Heart left ventricle (tissue), 13 donors: ENCODE data around the gene CD2AP.
A peak's percentile ranks its signal among the peaks of the same experiment; 100 is the strongest.

Source experiments
- POLR2A ChIP-seq, 2 donors: fragments of 450-650 bp; IDR thresholded peaks; one replicate each; pipeline ENCODE4 v1.6.1; 2017; ENCODE audit warnings: antibody characterized with exemption in 2 of 2, mild to moderate bottlenecking in 2 of 2, moderate library complexity in 2 of 2
- TF ChIP-seq, protein P1 (sequence below), 12 donors: fragments of 200-600 bp; sonication (generic) in 4 of 12; IDR thresholded peaks; one replicate each; pipeline versions ENCODE4 v1.5.0 to v1.8.0; 2018 to 2022; ENCODE audit warnings: antibody characterized with exemption in 12 of 12, mild to moderate bottlenecking in 5 of 12
- donor health status: ischemic (EF 13 %, LVEDD 7.1; RV severe dilation, severe dysfunction).
- donor health status: DM: no; HTN: yes; CAD: no.
- donor health status: DM: no; HTN: no; CAD: no.
- donor health status: ischemic (EF 25% LVEDD 6.9; RV normal size, moderate dysfunction).
- donor health status: ischemic (EF 25% LVEDD 5.7; RV mildly dilated, moderate dysfunction).
- donor health status: ischemic (EF 35%, LVEDD 5.7; RV mildly dilated, moderate dysfunction).
- donor health status: nonischemic (EF 11% LVEDD 7.7; RV severe dilation, severe dysfunction).
- donor health status: DM: yes; HTN: yes; CAD: no.
- donor health status: PGD.
- donor health status: ischemic (EF 29% LVEDD 5.4; RV normal size, mild dysfunction).
- donor health status: nonischemic (EF 23%, LVEDD 6.1; RV moderate dilation, normal function).

DNA sequence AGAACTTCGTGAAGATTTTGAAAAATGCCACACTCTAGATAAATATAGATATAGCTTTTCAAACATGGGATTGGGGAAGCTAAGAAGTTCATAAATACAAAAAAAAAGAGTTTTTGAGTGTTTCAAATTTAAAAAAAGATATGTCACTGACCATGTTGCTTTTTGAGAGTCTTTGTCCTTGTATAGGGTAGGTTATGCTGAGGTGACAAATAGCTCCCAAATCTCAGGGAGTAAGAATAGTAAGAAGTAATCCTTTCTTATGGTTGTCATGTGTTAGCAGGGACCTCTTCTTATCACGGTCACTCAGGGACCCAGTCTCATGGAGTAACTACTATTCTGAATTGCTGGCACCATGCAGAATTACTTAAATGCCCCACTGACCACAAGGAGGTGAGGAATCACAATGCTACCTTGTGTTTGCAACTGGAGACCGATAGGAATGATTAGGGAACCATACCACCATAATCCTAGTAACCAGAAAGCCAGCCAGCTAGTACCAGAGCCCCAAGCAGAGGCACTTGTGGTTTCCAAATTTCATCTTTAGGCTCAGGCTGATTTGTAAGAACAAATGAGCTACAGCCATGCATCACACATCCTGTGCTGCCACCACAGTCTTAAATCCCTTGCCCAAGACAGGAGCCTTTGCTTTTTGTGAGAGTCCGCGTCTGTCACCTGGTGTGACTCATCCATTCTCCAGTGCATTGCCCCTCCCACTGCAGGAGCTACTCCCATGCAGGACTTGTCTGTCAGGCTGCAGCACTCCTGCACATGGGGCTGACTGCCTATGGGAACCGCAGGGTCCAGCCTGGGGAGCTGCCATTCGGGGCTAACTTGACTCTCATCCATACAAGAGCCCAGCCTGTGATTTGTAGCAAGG is 178.4 kb downstream of the CD2AP start:
- TF ChIP-seq, protein P1, sequence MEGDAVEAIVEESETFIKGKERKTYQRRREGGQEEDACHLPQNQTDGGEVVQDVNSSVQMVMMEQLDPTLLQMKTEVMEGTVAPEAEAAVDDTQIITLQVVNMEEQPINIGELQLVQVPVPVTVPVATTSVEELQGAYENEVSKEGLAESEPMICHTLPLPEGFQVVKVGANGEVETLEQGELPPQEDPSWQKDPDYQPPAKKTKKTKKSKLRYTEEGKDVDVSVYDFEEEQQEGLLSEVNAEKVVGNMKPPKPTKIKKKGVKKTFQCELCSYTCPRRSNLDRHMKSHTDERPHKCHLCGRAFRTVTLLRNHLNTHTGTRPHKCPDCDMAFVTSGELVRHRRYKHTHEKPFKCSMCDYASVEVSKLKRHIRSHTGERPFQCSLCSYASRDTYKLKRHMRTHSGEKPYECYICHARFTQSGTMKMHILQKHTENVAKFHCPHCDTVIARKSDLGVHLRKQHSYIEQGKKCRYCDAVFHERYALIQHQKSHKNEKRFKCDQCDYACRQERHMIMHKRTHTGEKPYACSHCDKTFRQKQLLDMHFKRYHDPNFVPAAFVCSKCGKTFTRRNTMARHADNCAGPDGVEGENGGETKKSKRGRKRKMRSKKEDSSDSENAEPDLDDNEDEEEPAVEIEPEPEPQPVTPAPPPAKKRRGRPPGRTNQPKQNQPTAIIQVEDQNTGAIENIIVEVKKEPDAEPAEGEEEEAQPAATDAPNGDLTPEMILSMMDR (IDR thresholded peaks at IDR 0.05), result no peak
- peak in 1 of 2 donors; percentile 22 for TF ChIP-seq POLR2A (IDR thresholded peaks at IDR 0.05)
